HEK293T (cell line): ENCODE results near the gene NCAN.

ENCODE experiments used
- CTBP1 ChIP-seq: fragments of 450-650 bp; IDR thresholded peaks from 2 replicates; pipeline ENCODE4 v1.6.1; 2016; ENCODE audit warnings: borderline replicate concordance
- ELF4 ChIP-seq: fragments of 450-650 bp; IDR thresholded peaks from 2 replicates; pipeline ENCODE4 v1.6.1; 2017; ENCODE audit warnings: antibody characterized with exemption
- FOXA1 ChIP-seq: fragments of 450-650 bp; IDR thresholded peaks from 2 replicates; pipeline ENCODE4 v1.6.1; 2016; ENCODE audit warnings: mild to moderate bottlenecking
- FOXK2 ChIP-seq: fragments of 450-650 bp; IDR thresholded peaks from 2 replicates; pipeline ENCODE4 v1.6.1; 2016; ENCODE audit warnings: mild to moderate bottlenecking
- FOXM1 ChIP-seq: fragments of 450-650 bp; IDR thresholded peaks from 2 replicates; pipeline ENCODE4 v1.6.1; 2017; ENCODE audit warnings: mild to moderate bottlenecking, borderline replicate concordance
- HDGF ChIP-seq: fragments of 450-650 bp; IDR thresholded peaks from 2 replicates; pipeline ENCODE4 v1.6.1; 2017; ENCODE audit warnings: antibody characterized with exemption, borderline replicate concordance
- LEF1 ChIP-seq: fragments of 450-650 bp; IDR thresholded peaks from 2 replicates; pipeline ENCODE4 v1.6.1; 2017; ENCODE audit warnings: mild to moderate bottlenecking, borderline replicate concordance
- SP1 ChIP-seq: fragments of 450-650 bp; IDR thresholded peaks from 2 replicates; pipeline ENCODE4 v1.6.1; 2017
- TF ChIP-seq, protein P1 (sequence below): fragments of 450-650 bp; IDR thresholded peaks from 2 replicates; pipeline ENCODE4 v1.6.1; 2016

GRCh38 chr19:19179548-19180441 is 32.0 kb upstream of the NCAN start:
- TF ChIP-seq FOXK2: no peak
- no peak for TF ChIP-seq SP1
- no peak for TF ChIP-seq CTBP1
- no peak for TF ChIP-seq ELF4
- TF ChIP-seq FOXA1: no peak
- no peak for TF ChIP-seq HDGF
- no peak for TF ChIP-seq LEF1
- TF ChIP-seq FOXM1: no peak
- TF ChIP-seq, protein P1, sequence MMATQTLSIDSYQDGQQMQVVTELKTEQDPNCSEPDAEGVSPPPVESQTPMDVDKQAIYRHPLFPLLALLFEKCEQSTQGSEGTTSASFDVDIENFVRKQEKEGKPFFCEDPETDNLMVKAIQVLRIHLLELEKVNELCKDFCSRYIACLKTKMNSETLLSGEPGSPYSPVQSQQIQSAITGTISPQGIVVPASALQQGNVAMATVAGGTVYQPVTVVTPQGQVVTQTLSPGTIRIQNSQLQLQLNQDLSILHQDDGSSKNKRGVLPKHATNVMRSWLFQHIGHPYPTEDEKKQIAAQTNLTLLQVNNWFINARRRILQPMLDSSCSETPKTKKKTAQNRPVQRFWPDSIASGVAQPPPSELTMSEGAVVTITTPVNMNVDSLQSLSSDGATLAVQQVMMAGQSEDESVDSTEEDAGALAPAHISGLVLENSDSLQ: no peak
